ENCODE data around the gene UTY.

- TF ChIP-seq ZFPM2 (CRISPR knock-in tag; IDR thresholded peaks at IDR 0.05) (no peak), RBFOX2 (IDR thresholded peaks at IDR 0.05; ENCODE audit: low read depth, low read length) (no peak), ZFP1 (CRISPR knock-in tag; IDR thresholded peaks at IDR 0.05) (no peak), PHB2 (IDR thresholded peaks at IDR 0.05; ENCODE audit: low read depth) (no peak), USF2 (CRISPR knock-in tag; IDR thresholded peaks at IDR 0.05) (no peak), CTCF (IDR thresholded peaks at IDR 0.05 in 2 of 3, conservative IDR thresholded peaks at IDR 0.05 in 1 of 3; ENCODE audit: insufficient read depth in 2 of 3, low read depth in 1 of 3, low read length in 3 of 3) (no peak), ELF2 (CRISPR knock-in tag; IDR thresholded peaks at IDR 0.05) (no peak)
These were observed 47.4 kb downstream of the UTY start for GRCh38 chrY:13432293-13433025.
